OCI-LY1 (cell line): ENCODE measurements around the gene TBL1X.

Experiments used
- CTCF ChIP-seq: fragments of 200-600 bp; sonication (generic), shearing (Covaris generic); IDR thresholded peaks from 2 replicates; pipeline ENCODE4 v1.5.1; 2017; ENCODE audit warnings: mild to moderate bottlenecking, antibody characterized with exemption, low read length, moderate library complexity, mixed read lengths
- EZH2 ChIP-seq: fragments of 200-600 bp; sonication (generic), shearing (Covaris generic); IDR thresholded peaks from 2 replicates; pipeline ENCODE4 v1.8.0; 2017; ENCODE audit warnings: borderline replicate concordance, mixed run types, mild to moderate bottlenecking, antibody characterized with exemption, low read length, moderate library complexity, mixed read lengths

GRCh38 chrX:9788911-9789310 is 324.1 kb downstream of the TBL1X start:
- TF ChIP-seq CTCF, result no peak
- TF ChIP-seq EZH2, result no peak
